Stimulated activated naive CD8-positive, alpha-beta T cell treated with anti-CD3 and anti-CD28 coated beads, Interleukin-15, amount 100 ng/mL, for 72 hours (primary cell): ENCODE data around the gene SLC34A2.
"Not testable (repeated sequence)": the region's sequence is repeated elsewhere in the genome, so short reads cannot be mapped to it uniquely, and the experiment has no call there.

ENCODE experiments used
- ATAC-seq: fragments of 150-1000 bp; cut with Tn5 transposase; 2 replicates; pipeline ENCODE4 v1.10.0; 2021; ENCODE audit warnings: mild to moderate bottlenecking, moderate library complexity
- DNase-seq, 2 donors: peaks; one replicate each; pipeline ENCODE4 v3.0.0; 2021 to 2022
- H3K27ac Mint-ChIP-seq, 2 donors: one replicate each; pipeline ENCODE4 v1.8.0; 2022; ENCODE audit warnings: mild to moderate bottlenecking in 2 of 2, mixed read lengths in 2 of 2, moderate library complexity in 2 of 2
- H3K27me3 Mint-ChIP-seq: one replicate; pipeline ENCODE4 v1.8.0; 2022; ENCODE audit warnings: mixed read lengths
- H3K4me1 Mint-ChIP-seq: one replicate; pipeline ENCODE4 v1.8.0; 2022; ENCODE audit warnings: mild to moderate bottlenecking, mixed read lengths
- H3K4me3 Mint-ChIP-seq, 2 donors: one replicate each; pipeline ENCODE4 v1.8.0; 2022; ENCODE audit warnings: mild to moderate bottlenecking in 2 of 2, mixed read lengths in 2 of 2, moderate library complexity in 1 of 2
- H3K9me3 Mint-ChIP-seq, 2 donors: one replicate each; pipeline ENCODE4 v1.8.0; 2022; ENCODE audit warnings: mixed read lengths in 2 of 2

The SLC34A2 gene

DNA sequence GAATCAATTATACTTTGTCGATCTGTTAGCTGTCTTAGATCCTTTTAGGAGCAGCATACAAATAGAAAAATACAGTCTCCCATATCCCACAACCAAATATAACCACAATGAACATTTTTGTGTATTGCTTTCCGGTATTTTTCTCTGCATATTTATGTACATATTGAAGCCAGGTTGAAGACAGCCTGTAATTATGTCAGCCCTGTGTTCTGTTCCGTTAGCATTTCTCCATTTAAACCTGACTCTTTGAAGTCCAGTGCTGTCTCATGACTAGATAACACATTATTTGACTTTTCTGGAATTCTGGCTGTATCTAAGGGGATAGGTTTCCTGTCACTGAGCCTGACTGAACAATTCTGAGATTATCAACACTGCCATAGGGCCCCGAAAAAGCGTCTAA, 4.0 kb upstream of the SLC34A2 start:
- no peak overlapping the region for H3K4me3 Mint-ChIP-seq
- no peak overlapping the region for H3K27ac Mint-ChIP-seq
- ATAC-seq = no peak
- H3K27me3 Mint-ChIP-seq = peaks cover 37% of the 10 kb centered on the region
- peaks cover 5% of the 10 kb centered on the region for H3K4me1 Mint-ChIP-seq
- H3K9me3 Mint-ChIP-seq = no peaks in the 10 kb centered on the region
- DNase-seq = no peak

- DNase-seq (no peak), ATAC-seq (no peak)
- H3K27ac Mint-ChIP-seq = no peak overlapping the region
- H3K4me3 Mint-ChIP-seq = no peak overlapping the region
- peaks cover 37% of the 10 kb centered on the region for H3K27me3 Mint-ChIP-seq
- H3K9me3 Mint-ChIP-seq = no peaks in the 10 kb centered on the region
- H3K4me1 Mint-ChIP-seq = peaks cover 5% of the 10 kb centered on the region
These were observed 1.4 kb upstream of the SLC34A2 start for GRCh38 chr4:25654031-25654970.

DNA sequence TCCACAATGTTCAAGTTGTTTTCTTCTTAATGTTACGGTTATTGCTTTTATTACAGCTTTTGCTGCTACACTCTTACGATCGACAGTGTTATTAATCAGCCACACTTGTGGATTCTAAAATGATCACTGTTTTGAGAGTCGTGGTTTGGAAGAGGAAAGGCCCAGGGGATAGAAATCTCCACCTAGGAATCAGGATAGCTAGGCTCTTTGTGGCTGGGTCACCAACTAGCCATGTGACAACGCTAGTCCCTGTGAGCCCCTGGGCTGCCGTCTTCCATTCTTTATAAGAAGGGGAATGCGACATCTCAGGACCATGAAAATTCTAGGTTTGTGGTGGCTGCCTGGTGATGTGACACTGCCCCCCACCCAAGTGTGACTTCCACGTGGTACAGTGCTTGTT, 380 bp downstream of the SLC34A2 start:
- no peak overlapping the region for H3K4me3 Mint-ChIP-seq

DNA sequence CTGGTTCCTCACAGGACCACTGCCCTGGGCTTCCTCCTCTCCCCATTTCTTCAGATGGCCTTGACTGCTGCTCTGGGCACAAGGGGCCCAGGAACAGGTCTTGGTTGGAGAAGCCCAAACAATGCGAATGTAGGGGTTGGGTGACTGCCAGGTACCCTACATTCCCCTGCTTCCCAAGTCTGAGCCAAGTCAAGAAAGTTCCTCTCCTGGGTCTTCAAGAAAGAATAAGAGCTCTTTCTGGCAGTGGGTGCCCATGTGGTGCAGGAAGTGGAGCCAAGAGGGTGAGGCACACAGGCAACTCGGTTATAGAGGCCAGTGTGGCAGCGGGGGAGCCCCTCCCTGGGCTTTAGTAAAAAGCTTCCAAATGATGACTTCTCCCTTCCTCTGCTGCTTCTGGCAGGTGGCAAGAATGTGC, 2.7 kb downstream of the SLC34A2 start:
- no peak overlapping the region for H3K27ac Mint-ChIP-seq
- H3K4me3 Mint-ChIP-seq = no peak overlapping the region
- no peak for DNase-seq
- peaks cover 5% of the 10 kb centered on the region for H3K4me1 Mint-ChIP-seq
- peaks cover 42% of the 10 kb centered on the region for H3K27me3 Mint-ChIP-seq
- ATAC-seq = peak; percentile 14
- no peaks in the 10 kb centered on the region for H3K9me3 Mint-ChIP-seq

More for the DNA sequence above, 380 bp downstream of the SLC34A2 start:
- Mint-ChIP-seq H3K9me3 (no peaks in the 10 kb centered on the region), H3K27ac (no peak overlapping the region), H3K27me3 (peaks cover 37% of the 10 kb centered on the region), H3K4me1 (peaks cover 5% of the 10 kb centered on the region)
- DNase-seq = no peak
- no peak for ATAC-seq

GRCh38 chr4:25658777-25659176, 3.1 kb downstream of the SLC34A2 start:
- ATAC-seq (peak; percentile 37), DNase-seq (no peak)
- no peaks in the 10 kb centered on the region for H3K9me3 Mint-ChIP-seq
- H3K4me3 Mint-ChIP-seq = no peak overlapping the region
- peaks cover 5% of the 10 kb centered on the region for H3K4me1 Mint-ChIP-seq
- H3K27me3 Mint-ChIP-seq = peaks cover 41% of the 10 kb centered on the region
- no peak overlapping the region for H3K27ac Mint-ChIP-seq

- not testable (repeated sequence) for H3K27ac Mint-ChIP-seq, ATAC-seq, H3K4me1 Mint-ChIP-seq, H3K4me3 Mint-ChIP-seq, H3K9me3 Mint-ChIP-seq, DNase-seq
- H3K27me3 Mint-ChIP-seq = peaks cover 21% of the 10 kb centered on the region
These were observed 5.8 kb downstream of the SLC34A2 start for GRCh38 chr4:25661441-25661840.

- DNase-seq (no peak), ATAC-seq (no peak)
- H3K27ac Mint-ChIP-seq = no peak overlapping the region
- H3K27me3 Mint-ChIP-seq = peaks cover 12% of the 10 kb centered on the region
- H3K4me1 Mint-ChIP-seq = no peaks in the 10 kb centered on the region
- H3K4me3 Mint-ChIP-seq = no peak overlapping the region
- H3K9me3 Mint-ChIP-seq = no peaks in the 10 kb centered on the region
These were observed 6.7 kb downstream of the SLC34A2 start for GRCh38 chr4:25662306-25662705.

DNA sequence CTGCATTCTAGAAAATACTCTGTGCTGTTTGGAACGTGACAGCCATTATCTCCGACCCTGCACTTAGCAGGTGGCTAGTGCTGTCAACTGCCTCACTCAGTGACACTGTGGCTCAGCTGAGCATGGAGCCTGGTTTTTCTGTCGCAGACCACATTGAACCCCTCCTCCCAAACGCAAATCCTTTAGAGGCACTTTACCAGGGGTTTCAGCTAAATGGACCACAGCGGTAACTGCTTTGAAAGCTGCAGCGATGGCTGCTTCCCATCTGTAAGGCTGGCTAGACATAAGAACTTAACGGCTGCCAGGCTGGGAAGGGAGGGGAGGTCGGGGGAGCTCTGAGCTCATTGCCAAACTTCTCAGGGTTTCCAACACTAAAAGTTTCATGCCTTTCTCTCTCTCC, 8.1 kb downstream of the SLC34A2 start:
- H3K9me3 Mint-ChIP-seq = no peaks in the 10 kb centered on the region
- H3K27ac Mint-ChIP-seq = no peak overlapping the region
- no peak for ATAC-seq
- H3K4me3 Mint-ChIP-seq = no peak overlapping the region
- DNase-seq = no peak
- H3K4me1 Mint-ChIP-seq = no peaks in the 10 kb centered on the region
- peaks cover 12% of the 10 kb centered on the region for H3K27me3 Mint-ChIP-seq

- Mint-ChIP-seq H3K4me1 (no peaks in the 10 kb centered on the region), H3K27ac (no peak overlapping the region), H3K4me3 (no peak overlapping the region), H3K27me3 (peaks cover 12% of the 10 kb centered on the region), H3K9me3 (no peaks in the 10 kb centered on the region)
- no peak for ATAC-seq
- no peak for DNase-seq
These were observed 10.5 kb downstream of the SLC34A2 start for GRCh38 chr4:25666031-25666630.

DNA sequence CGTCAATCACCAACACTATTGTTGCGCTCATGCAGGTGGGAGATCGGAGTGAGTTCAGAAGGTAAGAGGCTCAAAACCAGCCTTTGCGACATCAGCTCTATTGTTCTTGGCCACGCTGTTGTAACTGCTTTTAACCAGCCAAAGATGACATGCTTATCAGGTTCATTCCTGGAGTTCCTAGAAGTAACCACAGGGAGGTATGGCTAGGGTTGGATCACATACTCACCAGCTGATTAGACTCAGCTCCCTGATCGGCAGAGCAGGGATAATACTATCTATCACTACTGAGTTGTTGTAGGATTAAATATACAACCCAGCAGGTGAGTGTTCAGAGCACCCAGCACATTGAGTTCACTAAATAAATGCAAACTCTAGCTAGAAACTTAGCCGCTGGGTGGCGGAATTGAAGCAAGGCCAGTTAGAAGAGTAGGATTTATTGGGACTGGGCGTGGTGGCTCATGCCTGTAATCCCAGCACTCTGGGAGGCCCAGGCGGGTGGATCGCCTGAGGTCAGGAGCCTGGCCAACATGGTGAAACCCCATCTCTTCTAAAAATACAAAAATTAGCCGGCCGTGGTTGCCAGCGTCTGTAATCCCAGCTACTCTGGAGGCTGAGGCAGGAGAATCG, 12.4 kb downstream of the SLC34A2 start:
- DNase-seq (no peak), ATAC-seq (no peak)
- no peak overlapping the region for H3K4me3 Mint-ChIP-seq
- H3K9me3 Mint-ChIP-seq = no peaks in the 10 kb centered on the region
- H3K4me1 Mint-ChIP-seq = no peaks in the 10 kb centered on the region
- no peak overlapping the region for H3K27ac Mint-ChIP-seq
- H3K27me3 Mint-ChIP-seq = peaks cover 7% of the 10 kb centered on the region

DNA sequence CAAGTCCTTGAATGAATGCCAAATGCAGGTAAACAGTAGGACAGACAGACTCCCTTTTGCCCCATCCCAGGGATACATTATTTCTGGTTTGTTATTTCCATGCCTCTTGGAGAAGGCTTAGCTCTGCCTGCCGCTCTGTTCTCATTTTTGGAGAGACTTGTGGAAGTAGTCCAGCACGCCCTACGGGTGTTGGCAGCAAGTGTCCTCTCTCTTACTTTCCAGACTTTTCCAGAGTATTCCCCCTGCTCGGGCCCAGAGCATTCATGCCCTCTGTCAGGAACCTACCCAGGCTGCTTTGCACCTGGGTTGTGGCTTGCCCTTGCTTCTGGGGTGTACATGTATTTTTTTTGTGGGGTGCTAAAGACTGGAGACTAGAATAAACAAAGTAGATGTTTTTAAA, 15.3 kb downstream of the SLC34A2 start:
- no peaks in the 10 kb centered on the region for H3K9me3 Mint-ChIP-seq
- H3K4me1 Mint-ChIP-seq = no peaks in the 10 kb centered on the region
- no peak overlapping the region for H3K4me3 Mint-ChIP-seq
- H3K27me3 Mint-ChIP-seq = no peaks in the 10 kb centered on the region
- ATAC-seq (no peak), DNase-seq (no peak)
- H3K27ac Mint-ChIP-seq = no peak overlapping the region

DNA sequence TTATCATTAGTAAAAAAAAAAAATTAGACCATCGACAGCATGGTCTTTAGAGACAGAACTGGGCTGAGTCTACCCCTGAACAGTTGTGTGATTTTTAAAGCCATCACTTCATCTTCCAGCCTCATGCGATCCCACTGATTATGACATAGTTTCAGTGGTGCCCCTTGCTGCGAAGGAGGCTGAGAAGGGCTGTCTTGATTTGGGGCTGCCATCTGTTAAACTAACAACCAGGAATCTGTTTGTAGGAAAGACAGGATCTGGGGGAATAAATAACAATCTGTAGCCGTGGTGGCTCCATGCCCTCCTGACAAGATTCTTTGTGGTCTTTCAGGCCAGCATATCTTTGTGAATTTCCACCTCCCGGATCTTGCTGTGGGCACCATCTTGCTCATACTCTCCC, 17.1 kb downstream of the SLC34A2 start:
- ATAC-seq (no peak), DNase-seq (no peak)
- Mint-ChIP-seq H3K4me1 (no peaks in the 10 kb centered on the region), H3K27ac (no peak overlapping the region), H3K4me3 (no peak overlapping the region), H3K27me3 (no peaks in the 10 kb centered on the region), H3K9me3 (no peaks in the 10 kb centered on the region)

DNA sequence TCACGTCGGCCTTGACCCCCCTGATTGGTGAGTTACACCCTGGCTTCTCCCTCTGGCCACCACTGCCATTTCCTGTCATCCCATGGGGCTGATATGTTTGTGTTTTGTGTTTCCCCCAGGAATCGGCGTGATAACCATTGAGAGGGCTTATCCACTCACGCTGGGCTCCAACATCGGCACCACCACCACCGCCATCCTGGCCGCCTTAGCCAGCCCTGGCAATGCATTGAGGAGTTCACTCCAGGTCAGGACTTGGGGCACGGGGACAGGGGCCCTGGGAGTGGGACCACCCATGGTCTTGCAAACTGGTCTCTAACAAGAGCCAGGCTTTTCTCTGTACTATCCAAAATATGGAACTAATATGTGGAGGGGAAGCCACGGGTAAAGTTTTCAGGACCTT, 18.7 kb downstream of the SLC34A2 start:
- no peak for ATAC-seq
- H3K27ac Mint-ChIP-seq = no peak overlapping the region
- DNase-seq = no peak
- H3K9me3 Mint-ChIP-seq = no peaks in the 10 kb centered on the region
- H3K4me1 Mint-ChIP-seq = no peaks in the 10 kb centered on the region
- H3K27me3 Mint-ChIP-seq = no peaks in the 10 kb centered on the region
- H3K4me3 Mint-ChIP-seq = no peak overlapping the region

GRCh38 chr4:25676221-25676620, 20.6 kb downstream of the SLC34A2 start:
- Mint-ChIP-seq H3K27ac (no peak overlapping the region), H3K4me3 (no peak overlapping the region), H3K9me3 (no peaks in the 10 kb centered on the region), H3K27me3 (no peaks in the 10 kb centered on the region), H3K4me1 (no peaks in the 10 kb centered on the region)
- ATAC-seq = no peak
- no peak for DNase-seq

DNA sequence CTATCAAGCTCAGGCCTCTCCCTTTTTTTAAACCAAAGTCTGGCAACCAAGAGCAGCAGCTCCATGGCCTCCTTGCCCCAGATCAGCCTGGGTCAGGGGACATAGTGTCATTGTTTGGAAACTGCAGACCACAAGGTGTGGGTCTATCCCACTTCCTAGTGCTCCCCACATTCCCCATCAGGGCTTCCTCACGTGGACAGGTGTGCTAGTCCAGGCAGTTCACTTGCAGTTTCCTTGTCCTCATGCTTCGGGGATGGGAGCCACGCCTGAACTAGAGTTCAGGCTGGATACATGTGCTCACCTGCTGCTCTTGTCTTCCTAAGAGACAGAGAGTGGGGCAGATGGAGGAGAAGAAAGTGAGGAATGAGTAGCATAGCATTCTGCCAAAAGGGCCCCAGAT, 21.5 kb downstream of the SLC34A2 start:
- H3K27me3 Mint-ChIP-seq = no peaks in the 10 kb centered on the region
- no peak overlapping the region for H3K27ac Mint-ChIP-seq
- ATAC-seq (no peak), DNase-seq (no peak)
- H3K4me3 Mint-ChIP-seq = no peak overlapping the region
- H3K4me1 Mint-ChIP-seq = no peaks in the 10 kb centered on the region
- no peaks in the 10 kb centered on the region for H3K9me3 Mint-ChIP-seq

DNA sequence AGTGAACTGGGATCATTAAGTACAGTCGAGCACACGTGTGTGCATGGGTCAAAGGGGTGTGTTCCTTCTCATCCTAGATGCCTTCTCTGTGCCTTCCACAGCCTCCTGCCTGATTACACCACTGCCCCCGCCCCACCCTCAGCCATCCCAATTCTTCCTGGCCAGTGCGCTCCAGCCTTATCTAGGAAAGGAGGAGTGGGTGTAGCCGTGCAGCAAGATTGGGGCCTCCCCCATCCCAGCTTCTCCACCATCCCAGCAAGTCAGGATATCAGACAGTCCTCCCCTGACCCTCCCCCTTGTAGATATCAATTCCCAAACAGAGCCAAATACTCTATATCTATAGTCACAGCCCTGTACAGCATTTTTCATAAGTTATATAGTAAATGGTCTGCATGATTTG, 22.3 kb downstream of the SLC34A2 start:
- no peak overlapping the region for H3K27ac Mint-ChIP-seq

More for the DNA sequence above, 22.3 kb downstream of the SLC34A2 start:
- Mint-ChIP-seq H3K27me3 (no peaks in the 10 kb centered on the region), H3K4me3 (no peak overlapping the region), H3K4me1 (no peaks in the 10 kb centered on the region), H3K9me3 (no peaks in the 10 kb centered on the region)
- DNase-seq (no peak), ATAC-seq (no peak)
